NCI-H774 (cell line): ENCODE measurements around the gene ALK.

Experiments
- DNase-seq: peaks from one replicate; lab custom pipeline; 2025; lab: John Stamatoyannopoulos, UW

The ALK gene

DNA sequence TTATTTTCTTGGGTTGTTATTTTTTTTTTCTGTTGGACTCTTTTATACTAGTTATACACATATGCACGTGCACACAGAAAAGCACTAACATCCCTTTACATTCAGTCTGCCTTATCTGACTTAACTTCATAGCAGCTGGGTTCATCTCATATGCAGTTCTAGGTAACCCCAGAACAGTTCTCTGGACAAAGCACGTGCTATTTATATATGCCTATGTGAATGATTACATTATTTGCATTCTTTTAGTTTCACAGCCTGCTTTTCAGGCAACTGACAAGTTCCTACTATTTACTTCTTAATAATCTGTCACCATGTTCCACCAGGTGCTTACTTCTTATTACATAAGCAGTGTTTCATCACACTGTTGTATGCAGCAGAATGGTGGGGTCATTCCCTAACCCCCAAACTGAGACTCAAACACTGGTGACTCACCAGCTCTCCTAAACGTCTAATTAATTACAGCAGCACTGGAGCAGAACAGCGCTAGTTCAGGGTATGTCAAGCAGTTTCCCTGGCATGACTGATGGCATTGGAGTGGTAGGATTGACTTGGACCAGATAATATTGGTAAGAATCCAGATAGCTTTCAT, 433.3 kb downstream of the ALK start:
- DNase-seq = no peak

DNA sequence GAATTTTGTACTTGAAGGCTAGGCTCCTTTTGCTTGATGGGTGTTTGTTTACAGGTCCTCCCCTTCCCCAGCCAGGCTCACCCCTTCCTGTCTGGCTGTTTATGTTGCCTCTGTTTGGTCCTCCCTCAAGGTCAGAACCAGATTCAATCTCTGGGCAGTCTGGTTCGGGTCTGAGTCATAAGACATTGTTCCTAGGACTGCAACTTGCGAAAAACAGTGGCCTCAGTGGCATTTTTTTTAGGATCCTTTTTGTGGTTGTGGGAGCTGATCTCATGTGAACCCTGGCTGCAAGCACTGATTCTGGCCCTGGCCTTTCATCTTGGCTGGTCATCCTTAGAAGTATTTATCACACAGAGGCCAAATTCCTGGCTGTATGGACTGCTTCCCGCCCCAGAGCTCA, 435.8 kb downstream of the ALK start:
- DNase-seq = no peak

DNA sequence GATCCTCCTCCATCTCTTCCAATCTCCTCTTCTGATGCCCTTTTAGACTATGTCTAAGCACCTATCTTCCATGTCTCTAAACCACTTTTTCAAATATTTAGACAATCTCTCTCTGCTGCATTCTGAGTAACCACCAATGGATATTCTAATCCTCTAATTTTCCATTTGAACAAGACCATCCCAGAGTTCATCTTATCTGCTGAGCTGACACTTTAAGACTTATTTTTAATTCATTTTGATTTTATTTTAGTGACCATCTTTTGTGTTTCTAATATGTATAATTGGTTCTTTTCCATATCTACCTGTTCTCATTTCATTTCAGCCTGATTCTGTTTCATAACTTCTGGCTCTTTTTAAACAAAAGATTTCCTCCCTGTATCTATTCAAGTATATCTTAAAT, 436.3 kb downstream of the ALK start:
- DNase-seq = no peak

DNA sequence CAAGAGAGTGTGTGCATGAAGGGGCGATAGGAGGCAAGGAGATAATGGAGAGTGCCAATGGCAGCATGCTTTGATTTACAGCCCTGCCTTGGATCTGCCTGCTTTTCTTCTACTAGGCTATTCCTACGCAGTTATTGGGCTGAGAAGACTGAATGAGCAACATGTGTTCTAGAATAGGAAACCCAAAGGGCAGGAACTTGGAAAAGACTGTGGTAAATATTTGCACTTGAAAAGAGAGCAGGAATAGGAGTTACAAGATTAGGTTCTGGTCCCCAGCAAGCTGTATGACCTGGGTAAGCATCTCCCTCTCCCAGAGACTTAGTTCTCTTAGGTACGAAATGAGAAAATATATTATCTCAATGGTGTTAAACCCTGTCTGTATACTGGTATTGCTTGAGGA, 438.5 kb downstream of the ALK start:
- DNase-seq = no peak

DNA sequence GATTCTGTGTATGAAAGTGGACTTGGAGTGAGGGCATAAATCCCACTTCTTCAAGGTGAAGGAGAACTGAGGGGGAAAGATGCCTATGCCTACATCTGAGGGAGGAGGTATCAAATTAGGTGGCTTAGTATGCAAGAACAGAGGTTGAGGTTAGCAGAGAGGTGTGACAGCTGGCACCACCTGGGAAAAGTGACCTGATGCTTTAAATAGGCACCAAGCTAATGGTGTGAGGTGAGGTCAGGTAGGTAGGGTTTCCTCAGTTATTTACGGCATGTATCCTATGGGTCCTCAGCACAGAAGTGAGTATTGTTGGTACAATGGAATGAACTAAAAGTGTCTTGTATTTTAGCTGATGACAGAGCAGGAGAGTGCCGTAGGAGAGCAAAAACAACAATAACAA, 439.0 kb downstream of the ALK start:
- DNase-seq = no peak

DNA sequence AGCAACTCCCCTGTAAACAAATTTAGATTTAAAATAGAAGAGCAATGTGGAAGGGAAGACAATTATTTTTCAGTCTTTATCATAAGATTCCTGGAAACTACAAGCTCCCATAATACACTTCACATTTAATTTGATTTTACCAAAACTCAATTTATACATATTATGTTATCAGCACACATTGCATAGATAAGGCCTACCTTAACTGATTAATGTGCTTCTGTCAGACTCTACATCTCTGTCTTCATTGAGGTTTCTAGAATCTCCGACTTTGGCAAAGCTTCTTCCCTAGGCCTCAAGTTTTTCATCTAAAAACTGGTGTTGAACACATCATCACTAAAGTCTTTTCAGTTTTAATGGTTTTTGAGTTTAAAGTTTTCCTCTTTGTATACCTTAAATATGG, 440.1 kb downstream of the ALK start:
- DNase-seq = no peak

DNA sequence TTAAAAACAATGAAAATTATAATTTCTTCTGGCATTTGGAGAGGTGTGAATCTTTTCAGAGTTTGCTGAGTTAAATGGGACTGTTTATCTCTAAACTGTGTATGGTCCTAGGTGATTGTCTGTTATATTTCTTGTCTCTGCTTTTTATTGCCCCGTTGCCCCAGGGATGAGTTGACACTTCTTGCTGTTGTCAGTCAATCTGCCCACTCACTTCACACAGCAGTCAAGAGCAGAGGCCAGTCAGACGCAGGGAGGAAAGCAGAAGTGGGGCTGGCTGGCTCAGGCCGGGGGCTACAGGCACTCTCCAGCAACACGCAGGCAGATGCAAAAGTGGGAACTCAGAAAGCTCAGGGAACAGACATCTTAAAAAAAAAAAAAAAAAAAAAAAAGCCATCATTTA, 441.0 kb downstream of the ALK start:
- DNase-seq = no peak

DNA sequence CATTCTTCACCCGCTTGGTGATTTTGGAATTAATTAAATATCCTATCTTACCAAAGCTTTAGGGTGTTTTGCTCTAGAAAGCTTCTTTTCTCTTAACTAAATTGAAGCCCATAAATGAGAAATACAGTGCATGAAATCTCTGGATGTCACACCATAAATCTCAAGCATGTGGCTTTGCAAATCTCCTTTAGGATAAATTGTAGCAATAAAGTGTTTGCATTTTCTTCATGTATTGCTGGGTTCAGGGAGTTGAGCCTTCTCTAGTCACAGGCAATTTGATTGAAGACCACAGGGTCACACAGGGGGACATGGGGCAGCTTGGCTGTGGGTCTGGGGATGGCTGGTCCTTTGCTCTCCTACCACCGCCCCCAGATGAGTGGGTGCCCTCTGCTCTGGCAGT, 442.0 kb downstream of the ALK start:
- no peak for DNase-seq

DNA sequence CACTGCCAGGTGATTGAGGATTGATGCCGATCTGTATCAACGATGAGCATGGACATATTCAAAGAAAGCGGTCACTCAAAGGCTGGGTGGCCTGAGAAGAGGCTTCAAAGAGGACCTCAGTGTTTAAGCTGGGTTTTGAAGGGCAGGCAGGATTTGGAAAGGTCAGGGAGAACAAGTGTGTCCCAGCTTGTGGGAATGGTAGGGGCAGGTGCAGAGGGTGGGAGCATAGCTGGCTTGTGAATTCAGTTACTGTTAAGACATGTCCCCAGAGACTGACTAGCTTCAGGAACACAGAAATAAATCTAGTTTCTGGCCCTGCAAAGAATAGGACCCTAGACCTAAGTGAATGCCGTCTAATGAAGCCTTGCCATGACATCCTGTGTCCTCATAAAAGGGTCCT, 442.7 kb downstream of the ALK start:
- DNase-seq = no peak

DNA sequence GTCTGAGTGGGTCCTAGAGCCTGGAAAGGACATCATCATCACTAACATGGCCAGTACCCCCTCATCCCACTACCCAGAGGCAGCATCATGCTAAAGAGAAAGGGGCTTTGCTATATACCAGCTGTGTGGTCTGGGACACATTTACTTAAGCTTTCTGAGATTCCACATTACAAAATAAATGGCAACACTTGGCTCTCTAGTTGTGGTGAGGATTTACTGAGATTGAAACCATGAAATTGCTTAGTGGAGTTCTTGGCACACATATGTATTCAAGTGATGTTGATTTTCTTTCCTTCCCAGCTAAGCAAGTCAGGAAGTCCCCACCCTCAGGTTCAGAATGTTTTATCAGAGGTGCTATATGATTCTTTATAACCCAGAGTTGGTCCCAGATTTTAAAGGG, 444.2 kb downstream of the ALK start:
- no peak for DNase-seq

DNA sequence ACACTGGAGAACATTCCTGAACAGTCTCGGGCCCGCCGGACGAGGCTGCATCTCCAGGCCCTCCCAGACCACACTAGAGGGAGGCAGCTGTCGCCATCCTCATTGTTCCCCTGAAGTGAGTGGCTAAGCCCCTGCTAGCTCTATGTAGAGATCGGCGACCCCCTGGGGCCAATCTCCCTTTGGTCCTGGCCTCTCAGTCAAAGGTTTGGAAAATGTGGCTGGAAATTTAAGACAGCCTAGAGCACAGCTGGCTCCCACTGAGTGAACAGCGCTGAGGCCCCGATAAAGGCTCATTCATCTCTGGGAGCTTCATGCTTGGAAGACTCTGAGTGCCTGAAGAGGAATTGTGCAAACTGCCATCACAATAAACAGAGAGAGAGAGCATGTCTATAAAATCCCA, 445.9 kb downstream of the ALK start:
- no peak for DNase-seq

DNA sequence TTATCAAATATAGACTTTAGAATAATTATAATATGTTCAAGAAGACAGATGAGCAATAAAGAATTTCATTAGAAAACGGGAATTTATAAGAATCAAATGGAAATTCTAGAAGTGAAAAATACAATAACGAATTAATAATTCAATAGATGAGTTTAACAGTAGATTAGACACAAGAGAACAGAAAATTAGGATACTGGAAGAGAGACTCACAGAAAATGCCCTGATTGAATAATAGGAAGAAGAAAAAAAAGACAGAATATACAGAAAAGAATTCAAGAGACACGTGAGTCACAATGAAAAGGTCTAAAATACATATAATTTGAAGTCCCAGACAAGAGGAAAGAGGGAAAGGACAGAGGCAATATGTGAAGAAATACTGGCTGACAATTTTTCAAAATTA, 451.4 kb downstream of the ALK start:
- no peak for DNase-seq

DNA sequence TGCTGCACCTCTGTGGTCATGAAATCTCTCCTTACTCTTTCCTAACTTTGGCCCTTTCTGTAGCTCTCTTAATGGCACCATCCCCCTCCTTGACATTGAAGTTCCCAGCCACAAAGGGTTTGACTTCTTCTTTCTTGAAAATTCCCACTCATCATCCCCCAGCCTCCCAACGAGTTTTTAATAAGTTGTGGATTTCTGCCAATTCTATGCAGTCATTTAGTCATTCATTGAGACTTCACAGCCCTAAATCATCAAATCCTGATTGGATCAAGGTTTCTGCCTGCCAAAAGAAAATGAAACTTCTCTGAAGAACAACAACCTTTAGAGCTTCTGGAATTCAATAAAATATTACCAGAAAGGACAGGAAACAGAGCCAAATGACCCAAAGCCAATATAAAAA, 451.9 kb downstream of the ALK start:
- no peak for DNase-seq

DNA sequence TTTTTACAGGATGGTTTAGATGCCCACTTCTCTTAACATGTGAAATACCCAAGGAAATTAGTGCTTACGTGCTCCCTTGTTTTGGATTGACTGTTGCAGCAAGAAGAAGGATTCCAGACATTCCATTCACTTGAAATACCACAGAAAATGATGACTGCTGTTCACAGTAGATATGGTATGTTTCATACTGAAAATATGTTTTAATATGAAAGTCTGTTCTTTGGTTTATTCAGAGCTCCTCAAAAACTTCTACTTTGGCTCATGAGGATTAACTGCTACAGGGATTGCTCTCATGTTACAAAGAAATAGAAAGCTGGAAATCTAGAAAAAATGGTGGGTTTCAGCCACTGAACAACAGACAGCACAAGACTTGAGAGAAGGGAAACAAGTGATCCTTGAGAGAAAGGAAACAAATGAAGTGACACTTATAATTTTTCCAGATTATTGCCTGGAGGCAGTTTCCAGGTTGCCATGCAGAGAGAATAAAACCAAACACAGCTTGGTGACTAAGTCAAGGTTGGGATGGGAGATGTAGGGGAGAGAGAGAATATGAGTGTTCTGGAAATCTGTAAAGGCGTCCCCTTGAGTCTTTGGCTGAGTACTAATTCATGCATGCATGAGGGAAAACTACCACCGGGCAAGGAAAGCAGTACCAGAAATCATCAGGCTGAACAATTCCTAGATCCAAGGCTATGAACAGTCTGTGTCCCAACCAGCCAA, 458.0 kb downstream of the ALK start:
- DNase-seq = no peak

DNA sequence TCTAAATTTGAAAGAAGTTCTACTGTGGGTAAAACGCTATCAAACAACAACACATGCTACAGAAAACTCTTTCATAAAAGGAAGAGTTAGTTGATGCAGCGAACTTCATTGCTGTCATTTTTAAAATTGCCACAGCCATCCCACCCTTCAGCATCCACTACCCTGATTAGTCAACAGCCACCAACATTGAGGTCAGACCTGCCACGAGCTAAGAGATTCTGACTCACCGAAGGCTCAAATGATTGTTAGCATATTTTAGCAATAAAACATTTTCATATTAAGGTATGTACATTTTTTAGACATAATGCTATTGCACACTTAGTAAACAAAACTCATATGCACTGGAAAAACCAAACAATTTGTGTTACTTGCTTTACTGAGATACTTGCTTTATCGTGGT, 459.1 kb downstream of the ALK start:
- no peak for DNase-seq

DNA sequence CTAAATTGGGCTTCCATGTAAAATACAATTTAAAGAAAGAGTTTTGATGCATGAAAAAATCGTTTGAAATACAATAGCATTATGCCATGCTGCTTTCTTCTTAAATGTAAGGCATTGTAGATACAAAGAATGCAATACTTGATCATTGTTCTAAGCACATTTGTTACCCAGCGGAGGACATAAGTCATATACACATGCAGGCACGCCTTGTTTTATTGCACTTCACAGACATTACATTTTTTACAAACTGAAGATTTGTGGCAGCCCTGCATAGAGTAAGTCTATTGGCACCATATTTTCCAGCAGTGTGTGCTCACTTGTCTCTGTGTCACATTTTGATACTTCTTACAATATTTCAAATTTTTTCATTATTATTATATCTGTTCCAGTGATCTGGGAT, 461.2 kb downstream of the ALK start:
- no peak for DNase-seq

DNA sequence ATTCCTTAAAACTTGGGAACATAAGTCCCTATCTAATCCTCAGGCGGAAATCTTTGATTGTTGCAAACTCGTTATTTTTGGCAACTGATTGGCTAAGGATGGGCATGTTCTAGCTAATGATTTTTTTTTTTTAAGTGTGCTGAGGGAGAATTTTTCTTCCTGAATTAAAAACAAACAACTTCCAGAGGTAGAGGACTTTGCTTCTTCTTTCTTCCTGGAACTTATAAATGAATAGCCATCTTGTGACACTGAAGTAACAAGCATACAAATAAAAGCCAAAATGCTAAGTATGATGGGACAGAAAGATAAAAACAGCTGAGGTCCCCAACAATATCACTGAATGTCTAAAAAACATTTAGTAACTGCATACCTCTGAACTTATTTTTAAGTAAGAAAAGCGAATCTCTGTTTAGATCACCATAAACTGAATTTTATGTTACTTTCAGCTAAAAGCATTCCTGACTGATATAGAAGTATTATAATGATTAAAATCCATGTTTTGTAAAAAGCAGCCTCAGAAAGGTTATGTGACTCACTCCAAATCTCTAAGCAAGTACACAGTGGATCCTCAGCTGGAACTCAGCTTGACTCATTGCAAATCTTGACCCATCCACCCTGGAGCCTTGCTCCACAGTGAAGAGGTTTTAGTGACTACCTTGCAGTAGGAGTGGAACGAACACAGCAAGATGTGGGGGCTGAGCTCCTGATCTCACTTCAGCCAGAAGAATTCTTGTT, 461.8 kb downstream of the ALK start:
- no peak for DNase-seq

DNA sequence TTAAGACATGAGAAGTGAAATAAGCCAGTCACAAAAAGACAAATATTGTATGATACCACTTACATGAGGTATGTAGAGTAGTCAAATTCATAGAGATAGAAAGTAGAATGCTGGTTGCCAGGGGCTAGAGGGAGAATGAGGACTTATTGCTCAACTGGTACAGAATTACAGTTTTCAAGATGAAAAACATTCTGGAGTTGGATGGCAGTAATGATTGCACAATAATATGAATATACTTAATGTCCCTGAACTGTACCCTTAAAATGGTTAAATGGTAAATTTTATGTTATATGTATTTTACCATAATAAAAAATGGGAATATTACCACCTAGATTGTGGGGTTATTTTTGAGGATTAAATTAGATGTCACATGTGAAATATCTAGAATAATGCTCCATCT, 465.0 kb downstream of the ALK start:
- DNase-seq = no peak

DNA sequence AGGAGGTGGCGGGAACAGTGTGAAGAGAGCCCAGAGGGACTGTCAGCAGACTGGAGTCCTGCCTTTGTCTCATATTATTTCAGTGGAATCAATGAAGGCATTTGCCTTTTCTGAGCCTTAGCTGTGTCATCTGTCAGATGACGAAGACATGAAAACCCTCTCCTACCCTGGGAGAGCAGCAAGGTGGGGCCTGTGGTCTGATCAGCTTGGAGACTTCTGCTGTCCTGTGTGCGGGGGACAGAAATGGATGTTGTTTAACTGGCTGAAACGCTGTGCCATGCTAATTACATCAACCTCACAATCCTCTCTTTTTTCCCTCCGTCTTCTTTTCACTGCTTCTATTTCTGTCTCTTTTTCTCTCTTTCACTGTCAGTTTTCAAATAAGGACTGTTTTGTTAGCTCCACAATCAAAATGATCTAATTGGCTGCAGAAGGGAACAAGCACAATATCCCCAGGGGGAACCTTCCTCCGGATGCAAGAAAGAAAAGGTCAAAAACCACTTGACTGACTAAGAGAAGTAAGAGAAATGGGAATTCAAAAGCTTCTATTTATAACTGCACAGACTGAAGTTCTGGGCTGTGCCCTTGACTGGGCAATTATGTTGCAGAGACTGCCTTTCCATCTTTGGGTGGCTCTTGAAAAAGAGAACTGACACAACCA, 466.1 kb downstream of the ALK start:
- no peak for DNase-seq

DNA sequence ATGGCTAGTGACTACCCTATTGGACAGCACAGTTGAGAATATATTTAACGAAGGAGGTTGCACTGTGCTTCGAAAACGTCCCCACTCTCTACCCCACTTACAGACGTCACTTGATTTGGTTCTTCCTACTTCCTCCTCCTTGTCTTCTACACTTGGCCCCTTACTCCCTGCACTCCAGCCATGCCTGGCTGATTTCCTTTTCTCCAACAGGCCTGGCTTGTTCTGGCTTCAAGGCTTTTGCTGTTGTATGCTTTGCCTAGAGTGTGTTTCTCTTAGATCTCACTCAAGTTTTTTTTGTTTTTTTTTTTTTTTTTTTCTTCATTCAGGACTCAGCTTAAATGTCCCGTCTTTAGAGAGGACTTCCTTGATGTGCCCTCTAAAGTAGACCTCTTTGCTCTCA, 469.4 kb downstream of the ALK start:
- DNase-seq = no peak

DNA sequence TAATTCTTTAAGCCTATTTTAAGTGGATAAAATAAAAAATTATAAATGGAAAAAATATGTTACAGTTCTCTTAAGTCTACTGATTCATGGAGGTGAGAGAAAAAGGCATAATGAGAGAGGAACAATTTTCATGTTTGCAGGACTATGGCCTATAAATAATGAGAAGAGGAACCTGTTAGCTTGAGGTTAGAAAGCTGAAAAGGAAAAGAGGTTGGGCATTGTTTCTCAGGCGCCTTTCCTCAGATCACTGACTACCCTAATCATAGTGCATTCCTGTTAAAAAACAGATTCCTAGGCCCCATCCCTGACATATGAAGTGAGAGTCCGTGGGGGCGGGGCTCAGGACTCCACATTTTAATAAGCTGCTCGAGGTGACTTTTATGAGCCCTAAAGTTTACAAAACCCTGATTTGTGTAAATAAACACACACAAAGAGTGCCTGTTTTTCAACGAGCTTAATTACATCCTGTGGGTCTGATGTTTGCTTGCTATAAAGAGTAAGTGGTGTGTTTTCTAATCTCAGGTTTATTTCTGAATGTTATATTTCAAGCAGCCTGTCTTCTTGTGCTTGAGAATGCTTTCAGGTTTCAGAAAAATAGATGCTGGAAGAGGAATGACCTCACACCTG, 470.7 kb downstream of the ALK start:
- DNase-seq = peak; percentile 11

DNA sequence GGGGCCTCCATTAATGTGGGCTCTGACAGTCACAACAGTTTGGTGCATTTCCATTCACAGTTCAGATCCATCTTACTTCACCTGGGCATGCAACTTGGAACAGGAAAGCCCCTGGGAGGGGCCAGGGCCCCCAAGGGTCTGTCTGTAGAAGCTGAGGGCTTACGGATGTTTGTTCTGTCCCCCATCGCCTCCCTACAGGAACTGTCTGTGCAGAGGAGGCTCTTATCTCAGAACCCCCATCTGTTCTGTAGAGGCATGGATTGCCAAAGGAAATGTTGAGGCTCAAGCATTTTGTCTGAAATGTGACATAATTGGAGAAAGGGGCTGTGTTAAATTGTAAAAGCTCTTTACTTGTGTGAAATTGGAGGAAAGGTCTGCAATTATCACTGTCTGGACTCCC, 471.9 kb downstream of the ALK start:
- DNase-seq = no peak
